Activated CD4-positive, alpha-beta T cell treated with anti-CD3 and anti-CD28 coated beads, Interleukin-2, Interleukin-6, amounts not matched to agents 100 ng/mL and 50 ng/mL, durations not matched to agents 16 hours and 8 hours (primary cell): ENCODE results near the gene LRCH1.

Experiments
- DNase-seq: peaks from one replicate; pipeline ENCODE4 v3.0.0-alpha.2; 2020

The LRCH1 gene

DNA sequence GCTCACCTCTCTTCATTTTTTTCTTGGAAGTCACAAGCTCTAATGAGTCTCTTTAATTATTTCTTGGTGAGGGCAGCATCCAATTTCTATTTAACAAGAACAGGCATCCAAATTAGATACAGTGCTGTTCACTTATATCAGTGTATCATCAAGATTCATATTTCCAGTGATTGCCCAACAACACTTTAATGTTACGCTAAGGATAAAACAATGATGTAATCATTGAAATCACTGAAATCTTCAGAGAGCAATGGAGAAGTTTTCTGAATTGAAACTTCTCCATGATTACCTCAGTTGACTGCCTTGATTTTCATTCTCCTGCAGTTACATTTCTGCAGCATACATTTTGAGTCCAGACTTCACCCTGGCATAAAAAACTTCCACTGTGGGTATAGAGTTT lies 17.1 kb upstream of the LRCH1 start:
- no peak for DNase-seq

DNA sequence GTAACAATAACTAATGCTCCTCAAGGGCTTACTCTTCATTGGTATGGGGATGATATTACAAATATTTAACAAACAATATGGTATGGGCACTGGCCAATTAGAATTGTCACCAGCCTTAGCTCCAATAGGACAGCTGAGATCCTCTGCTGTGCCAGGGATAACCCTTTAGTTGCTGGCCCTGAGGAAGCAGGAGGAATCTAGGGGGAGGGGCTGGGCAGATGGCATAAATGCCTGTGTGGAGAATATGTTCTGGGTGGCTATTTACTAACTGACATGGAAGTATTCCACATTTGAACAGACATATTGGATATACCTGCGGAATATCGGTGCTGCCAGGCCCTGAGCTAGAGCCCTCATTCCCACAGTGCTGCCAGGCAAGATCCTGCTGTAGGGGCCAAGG lies 16.6 kb upstream of the LRCH1 start:
- no peak for DNase-seq

DNA sequence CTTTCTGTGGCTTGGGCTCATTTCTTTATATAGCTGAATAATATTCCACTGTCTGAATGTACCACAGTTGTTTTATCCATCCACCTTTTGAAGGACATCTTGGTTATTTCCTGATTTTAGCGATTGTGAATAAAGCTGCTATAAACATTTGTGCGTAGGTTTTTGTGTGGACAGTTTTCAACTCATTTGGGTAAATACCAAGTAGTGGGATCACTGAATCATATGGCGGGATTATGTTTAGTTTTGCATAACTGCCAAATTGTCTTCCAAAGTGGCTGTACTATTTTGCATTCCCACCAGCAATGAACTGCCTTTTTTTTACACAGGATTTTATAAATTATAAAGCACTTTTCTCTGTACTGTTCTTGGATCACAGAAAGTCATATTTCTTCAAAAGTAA lies 13.7 kb upstream of the LRCH1 start:
- no peak for DNase-seq

DNA sequence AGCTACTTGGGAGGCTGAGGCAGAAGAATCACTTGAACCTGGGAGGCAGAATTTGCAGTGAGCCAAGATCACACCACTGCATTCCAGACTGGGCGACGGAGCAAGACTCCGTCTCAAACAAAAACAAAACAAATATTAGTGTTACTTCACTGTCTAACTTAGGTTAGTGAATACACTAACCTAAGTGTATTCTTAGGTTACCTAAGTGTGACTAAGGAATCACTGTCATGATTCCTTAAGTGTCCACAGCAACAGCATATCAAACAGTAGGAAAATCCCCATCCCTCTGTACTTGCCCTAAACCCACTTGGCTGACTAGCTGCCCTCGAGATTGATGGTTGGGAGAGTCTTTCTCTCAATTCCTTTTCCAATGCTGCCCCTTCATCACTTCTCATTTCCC lies 11.8 kb upstream of the LRCH1 start:
- DNase-seq, result no peak

DNA sequence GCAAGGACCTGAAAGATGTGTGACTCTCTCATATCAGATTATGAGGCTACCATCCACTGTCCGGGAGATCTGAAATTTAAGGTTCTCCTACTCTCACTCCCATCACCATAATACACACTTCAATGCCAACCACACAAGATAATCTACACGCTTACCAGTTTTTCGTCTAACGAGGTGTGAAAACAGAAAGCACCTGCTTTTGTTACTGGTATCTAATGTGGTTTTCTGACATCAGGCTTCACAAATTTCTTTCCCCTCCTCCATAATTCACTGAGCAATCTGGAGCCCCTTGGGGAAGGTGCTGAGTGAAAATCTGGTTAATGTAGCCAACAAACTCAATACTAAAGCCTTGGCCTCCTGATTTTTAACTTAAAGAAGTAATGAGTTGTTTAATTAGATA lies 10.1 kb upstream of the LRCH1 start:
- DNase-seq, result no peak

DNA sequence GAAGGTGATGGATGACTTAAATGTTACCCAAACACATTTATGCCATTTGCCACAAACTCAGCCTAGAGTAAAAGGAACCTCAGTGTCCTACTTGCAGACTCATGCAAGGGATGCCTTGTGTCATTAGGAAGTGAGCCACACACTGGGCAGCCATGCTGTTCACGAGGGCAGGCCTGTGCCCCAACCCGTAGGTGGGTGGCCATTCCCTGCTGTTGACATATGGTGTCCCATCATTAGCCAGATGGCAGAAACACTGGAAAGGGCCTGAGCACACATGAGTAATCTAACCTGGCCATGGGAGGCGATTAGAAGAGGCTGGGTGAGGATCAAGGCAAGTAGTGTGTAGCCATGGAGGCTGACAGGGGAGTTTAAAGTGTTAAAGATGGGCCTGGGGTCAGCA lies 9.7 kb upstream of the LRCH1 start:
- DNase-seq, result no peak

DNA sequence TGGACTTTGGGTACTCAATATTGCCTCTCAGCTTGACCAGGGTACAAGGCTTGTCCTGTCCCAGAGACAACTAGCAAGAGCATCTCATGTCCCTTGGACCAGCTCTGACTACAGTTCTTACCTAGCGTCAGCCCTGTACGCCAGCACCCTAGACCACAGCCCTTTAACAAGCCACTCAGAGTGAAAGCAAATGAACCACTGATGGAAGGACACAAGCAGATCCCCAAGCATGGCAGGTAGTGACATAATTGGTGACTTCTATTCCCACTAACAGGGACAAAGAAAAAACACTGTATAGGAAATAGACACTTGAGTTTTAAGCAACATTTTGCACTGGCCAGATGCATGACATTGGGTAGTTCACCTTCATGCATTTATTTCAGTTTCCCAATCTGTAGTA lies 8.8 kb upstream of the LRCH1 start:
- DNase-seq, result peak; percentile 55

DNA sequence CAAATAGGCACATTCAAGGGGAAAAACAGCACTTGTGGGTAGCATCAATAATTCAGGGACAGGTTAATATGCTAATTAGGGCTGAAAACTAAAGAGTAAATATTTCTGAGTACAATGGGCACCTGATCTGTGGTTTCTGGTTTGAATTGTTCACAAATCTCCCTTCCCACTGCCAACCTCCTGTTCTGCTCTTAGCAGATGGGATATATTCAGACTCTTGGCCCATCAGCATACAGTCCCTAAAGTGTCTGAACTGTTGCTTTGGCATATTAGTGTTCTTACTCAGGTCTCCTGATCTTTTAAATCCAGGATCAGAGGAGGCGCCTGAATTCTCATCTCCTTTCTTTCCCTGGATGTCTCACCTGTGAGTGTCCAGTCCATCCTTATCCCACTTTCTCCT lies 8.2 kb upstream of the LRCH1 start:
- DNase-seq, result no peak

DNA sequence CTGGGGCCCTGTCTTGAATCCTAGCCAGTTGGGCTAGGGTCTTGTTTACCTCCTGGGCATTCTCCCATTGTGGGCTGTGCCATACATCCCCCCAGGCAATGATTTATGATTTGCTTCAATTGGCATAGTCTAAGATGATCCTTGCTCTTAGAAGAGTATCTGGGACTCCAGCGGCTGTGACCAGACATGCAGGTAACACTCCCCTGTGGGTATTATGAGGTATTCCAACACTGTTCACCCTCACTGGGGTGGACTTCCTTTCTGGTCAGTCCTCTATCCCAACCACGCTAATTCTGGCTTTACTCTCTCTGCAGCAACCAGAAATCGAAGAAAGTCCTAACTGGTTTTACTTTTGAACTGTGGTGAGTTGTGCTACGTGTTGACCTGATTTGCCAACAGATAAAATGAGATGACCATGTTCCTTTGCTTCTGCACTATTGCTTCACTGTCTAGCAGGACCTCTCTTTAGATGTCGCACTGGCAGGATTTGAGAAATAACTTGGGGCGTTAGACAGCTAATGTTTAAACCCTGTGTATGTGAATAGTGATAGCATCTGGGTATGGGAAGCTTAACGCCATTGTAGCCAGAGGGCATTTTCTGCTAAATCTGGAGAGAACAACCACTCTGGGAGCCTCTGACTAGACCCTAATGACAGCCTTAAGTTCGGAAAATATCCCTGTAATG lies 6.7 kb upstream of the LRCH1 start:
- no peak for DNase-seq

DNA sequence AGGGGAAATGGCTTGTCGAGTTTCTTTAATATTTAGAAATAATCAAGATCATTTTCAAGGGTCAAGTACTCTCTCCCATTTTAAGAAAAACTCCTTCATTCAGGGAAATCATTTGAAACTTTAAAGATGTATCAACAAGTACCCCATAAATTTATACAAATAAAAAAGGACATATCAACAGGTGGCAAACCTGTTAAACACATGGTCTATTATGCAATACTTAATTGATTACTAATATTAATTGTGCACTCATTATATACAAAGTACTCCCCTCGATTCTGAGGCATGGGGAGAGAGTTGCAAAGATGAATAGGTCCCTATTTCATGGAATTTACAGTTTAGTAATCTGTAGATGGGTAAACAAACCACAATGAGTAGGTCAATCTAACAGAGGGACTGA lies 2.1 kb upstream of the LRCH1 start:
- DNase-seq, result no peak

DNA sequence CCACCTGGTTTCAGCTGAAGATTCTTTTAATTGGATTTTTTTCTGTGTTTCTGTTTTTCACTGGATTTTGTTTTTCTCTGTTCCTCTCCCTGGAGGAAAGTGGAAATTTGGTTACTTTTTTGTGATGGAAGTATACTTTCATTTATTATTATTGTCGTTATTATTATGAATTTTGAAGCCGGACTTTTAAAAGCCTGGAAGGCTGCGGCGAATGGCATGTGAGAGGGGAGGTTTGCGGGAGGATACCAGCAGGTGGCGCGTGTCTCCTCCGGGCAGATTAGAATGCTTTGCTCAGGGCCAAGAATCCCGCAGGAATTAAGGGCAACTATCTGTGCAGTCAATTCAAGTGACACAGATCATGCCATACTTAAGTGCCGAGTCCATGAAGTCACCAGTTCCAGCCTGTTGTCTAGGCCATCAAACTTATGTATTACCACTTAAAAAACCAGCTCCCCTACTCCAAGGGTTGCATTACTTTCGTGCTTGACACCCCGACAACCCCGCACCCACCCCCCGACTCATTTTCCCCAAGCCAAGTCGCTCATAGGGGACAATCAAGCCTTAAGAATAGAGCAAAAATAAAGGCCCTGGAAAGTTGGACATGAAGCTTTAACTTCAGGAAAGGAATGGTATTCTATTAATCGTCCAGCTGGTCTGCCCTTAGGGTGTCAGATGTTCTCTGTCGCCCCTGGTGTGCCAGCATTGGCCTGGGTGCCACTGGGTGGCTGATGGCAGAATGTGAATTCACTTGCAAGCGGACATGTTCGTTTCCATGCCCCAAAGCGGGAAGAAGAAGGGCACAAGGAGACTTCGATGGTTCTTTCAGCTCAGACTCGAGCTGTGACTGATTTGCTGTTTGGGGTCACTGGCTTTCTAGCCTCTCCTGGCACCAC lies 1.3 kb upstream of the LRCH1 start:
- peak; percentile 68 for DNase-seq

DNA sequence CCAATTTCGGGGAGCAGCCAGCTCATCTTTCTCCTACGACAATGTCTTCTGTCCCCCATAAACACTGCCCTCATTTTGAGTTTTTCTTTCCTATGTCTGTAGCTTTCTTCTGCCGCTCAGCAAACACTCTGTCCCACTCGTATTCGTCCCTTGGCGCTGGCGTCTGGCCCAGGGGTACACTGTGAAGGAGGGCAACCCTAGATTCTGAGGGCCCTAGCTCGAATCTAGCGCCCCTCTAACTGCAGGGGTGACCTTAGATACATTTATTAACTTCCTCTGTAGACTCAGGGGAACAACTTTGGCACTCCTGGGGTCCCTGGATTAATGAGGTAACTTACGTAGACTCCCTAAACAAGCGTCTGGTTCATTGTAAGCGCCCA lies 677 bp upstream of the LRCH1 start:
- DNase-seq, result no peak

DNA sequence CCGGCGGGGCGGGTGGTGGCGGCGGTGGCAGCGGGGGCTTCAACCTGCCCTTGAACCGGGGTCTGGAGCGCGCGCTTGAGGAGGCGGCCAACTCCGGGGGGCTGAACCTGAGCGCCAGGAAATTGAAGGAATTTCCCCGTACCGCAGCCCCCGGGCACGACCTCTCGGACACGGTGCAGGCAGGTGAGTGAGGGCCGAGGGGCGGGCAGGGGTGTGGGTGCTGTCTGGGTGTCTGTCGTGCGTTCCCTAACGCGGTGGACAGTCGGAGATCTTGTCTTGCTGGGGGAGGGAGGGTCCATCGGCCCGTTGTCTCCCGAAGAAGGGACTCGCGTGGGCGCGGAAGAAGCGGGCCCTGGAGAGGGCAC lies 533 bp downstream of the LRCH1 start:
- no peak for DNase-seq

DNA sequence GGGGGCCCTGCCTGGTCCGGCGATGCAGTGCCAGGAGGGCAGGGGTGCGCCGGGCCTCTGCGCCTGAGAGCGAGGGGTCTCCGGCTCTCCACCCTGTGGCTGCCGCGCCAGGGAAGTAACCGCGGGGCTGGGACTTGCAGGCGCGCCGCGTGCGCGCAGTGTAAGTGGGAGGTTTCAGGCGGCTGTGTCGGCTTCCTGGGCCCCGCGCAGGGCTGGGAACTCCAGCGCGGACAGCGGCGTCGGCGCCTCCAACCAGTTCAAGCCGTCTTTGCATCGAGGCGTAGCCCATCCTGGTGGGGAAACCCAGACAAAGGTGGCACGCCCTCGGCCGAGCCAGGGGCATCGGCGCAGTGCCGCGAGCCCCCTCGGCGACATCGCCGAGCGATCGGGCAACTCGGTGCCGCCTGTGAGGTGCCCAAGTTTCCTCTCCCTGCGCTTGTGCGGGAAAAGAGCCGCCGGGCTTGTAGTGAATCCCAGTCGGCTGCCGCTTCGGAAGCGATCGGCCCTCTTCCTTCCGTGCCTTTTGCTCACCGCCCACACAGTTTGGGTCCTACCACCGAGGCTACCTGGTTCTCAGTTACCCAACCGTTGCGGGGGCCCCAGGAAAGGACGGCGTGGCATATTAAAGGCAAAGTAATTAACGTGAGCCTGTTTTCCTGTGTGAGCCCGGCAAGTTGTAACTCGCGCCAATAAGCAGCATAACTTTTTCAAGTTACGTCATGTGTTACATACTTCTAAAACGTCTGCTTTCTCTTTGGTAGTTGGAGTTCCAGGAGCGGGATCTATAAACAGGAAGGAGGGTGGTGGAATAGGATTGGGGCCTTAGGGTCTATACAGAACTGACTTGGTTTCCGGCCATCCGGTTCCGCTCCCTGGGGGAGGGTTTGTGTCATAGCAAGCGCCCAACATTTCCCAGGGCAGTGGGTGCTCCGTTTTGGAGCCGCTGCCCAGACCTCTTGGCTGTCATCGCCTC lies 1.2 kb downstream of the LRCH1 start:
- peak; percentile 77 for DNase-seq

DNA sequence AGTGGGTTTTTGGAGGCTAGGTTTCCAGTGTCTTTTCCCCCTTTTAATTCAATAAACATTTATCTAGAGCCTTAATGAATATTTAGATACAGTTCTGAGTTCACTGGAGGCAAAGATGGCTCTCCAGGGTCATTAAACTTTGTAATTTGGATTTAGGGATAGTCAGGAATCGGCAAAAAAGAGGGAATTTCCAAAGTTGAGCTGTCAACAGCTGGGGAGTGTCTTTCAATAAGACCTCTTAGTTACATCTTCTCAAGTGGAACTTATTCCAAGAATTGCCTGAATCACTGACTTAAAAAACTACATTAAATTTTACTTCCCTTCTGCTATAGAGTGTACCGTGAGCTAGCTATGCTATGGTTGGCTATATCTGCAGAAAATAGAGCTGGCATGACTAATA lies 2.0 kb downstream of the LRCH1 start:
- DNase-seq, result no peak

DNA sequence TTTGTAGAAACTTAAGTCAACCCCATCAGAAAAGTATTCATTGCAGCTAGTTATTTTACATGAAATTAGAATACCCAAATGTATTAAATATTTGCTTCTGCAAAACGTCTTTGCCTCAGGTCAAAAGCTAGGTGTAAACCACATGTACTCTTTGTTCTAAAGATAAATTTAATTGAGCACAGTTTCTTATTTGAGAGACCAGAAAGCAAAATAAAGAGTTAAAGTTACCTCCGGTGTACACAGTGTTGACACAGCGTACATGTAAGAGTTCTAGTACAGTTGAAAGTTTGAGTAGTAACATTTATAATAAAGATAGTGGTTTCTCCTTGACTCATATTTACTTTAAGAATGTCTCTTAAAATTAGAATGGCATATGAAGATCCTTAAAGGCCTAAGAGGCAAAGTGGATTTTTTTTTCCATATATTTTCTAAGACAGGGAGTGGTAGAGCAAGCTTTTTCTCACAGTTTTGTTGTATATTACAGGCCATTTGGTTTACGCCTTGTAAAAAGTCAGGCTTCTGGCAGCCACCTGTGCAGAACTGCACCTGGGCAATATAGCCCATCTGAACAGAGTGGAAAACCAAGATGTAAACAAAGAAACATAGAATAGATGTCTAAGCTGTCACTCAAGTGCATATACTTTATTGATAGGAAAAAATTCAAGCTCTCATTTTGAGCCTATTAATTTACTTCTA lies 2.9 kb downstream of the LRCH1 start:
- DNase-seq, result no peak

DNA sequence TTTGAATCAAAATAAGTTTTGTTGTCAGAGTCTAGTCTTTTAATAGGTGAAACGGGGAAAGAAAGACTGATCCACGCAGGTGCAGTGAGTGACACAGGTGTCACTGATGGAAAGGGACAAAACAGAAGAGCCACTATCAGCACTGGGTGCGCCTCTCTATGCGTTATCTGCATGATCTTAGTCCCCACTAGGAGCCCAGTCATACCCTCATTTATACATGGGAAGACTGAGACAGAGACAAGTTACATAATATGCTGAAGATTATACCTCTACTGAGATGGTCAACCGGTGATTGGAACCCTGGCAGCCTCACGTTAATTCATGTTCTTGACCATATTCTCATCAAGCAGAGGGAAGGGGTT lies 3.4 kb downstream of the LRCH1 start:
- no peak for DNase-seq

DNA sequence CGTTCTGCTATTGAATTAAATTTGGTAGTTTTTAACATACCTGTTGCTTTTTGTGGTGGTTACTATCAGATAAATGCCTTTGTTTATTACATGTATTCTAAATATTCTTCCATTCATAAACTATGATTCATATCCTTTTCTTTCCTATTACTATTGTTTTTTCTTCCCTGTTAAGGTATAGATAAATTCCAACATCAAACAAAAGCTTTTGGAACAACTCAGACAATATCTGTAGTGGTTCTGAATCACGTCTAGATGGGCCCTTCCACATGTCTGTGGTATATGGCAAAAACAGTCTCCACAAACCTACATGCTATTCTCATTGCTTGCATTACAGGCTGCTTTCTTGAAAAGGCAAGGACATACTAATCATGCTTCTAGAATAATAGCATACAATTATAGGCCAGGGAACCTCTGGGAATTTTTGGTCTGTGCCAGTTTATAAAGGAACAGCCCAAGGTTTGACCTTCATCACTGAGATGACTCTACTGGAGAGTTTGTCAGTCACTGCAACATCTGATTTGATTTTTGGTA lies 6.4 kb downstream of the LRCH1 start:
- no peak for DNase-seq

DNA sequence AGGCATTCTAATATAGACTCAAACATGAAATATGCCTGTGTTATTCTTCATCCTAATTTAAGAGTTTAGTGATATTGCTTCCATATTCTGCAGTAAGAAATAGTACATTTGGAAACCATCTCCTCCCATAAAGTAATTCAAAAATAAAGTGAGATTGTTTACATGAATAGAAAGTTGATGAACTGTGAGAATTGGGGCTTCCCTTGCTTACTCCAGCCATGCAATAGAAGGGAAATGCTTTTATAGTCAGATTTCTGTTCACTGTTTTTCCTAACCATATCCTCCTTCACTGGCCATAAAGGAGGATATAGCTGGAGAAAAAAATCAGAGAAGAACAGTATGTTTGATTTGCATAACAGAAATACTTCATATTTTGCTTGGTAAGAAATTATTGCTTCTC lies 7.8 kb downstream of the LRCH1 start:
- no peak for DNase-seq

DNA sequence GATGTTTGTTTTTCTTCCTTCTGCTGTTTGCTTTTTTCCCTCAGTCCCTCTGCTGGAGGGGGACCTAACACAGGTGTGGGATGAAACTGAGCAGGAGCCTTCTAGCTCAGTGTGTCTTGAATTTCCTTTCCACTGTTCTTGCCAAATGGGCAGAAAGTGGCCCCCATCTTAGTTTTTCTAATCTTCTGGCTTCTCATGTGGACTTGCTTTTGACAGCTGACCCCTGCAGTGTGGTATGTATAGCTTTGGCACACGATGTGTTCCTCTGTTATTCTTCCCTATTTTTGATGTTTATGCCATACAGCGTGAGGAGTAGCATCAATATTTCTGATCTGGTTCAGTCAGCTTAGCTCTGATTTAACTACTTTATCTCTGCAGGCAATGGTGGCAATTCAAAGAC lies 8.3 kb downstream of the LRCH1 start:
- DNase-seq, result no peak

DNA sequence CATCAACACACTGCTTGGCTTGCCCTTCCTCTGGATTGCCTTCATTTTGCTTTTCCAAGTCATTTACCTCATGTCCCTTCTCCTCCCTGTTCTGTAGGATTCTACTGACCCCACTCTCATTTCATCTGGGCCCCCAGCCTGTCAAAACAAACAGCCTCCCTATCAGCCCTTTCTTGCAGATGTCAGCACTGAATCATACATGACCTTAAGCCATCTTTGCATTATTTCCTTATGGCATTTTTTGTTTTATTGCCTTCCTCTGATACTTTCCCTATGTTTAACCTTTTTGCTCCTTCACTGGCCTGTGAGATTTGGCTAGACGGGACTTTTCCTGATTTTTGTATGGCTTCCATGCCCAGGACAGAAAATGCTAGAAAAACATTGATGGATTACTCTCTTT lies 8.7 kb downstream of the LRCH1 start:
- no peak for DNase-seq

DNA sequence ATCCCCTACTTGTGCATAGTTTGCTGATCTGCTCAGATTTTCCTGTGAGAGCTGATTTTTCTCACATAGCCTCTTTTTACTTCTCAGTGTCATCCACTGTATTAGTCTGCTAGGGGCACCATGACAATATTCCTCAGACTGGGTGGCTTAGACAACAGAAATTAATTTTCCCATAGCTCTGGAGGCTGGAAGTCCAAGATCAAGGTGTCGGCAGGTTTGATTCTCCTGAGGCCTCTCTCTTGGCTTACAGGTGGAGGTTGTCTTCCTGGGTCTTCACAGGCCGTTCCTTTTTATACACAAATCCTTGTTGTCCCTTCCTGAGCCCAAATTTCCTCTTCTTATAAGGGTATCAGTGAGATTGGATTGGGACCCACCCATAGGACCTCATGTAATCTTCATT lies 9.2 kb downstream of the LRCH1 start:
- DNase-seq, result no peak

DNA sequence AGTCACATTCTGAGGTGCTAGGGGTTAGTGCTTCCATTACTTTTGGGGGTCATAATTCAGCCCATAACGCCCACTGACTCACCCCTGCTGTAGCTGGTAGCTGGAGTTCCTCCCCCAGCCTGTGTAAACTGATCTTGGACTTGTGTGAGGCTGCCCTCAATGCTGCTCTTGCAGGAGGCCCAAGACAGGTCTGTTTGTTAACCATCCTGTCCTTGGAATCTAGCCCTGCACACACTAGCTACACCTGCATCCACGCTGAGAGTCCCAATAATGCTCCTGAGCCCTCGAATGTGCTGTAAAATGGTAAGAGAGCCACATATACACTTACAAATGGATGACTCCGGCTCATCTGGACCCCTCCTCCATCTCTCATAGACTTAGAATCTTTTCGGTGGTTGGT lies 9.6 kb downstream of the LRCH1 start:
- no peak for DNase-seq
